ENCODE data around the gene USP47.

Gene USP47

DNA sequence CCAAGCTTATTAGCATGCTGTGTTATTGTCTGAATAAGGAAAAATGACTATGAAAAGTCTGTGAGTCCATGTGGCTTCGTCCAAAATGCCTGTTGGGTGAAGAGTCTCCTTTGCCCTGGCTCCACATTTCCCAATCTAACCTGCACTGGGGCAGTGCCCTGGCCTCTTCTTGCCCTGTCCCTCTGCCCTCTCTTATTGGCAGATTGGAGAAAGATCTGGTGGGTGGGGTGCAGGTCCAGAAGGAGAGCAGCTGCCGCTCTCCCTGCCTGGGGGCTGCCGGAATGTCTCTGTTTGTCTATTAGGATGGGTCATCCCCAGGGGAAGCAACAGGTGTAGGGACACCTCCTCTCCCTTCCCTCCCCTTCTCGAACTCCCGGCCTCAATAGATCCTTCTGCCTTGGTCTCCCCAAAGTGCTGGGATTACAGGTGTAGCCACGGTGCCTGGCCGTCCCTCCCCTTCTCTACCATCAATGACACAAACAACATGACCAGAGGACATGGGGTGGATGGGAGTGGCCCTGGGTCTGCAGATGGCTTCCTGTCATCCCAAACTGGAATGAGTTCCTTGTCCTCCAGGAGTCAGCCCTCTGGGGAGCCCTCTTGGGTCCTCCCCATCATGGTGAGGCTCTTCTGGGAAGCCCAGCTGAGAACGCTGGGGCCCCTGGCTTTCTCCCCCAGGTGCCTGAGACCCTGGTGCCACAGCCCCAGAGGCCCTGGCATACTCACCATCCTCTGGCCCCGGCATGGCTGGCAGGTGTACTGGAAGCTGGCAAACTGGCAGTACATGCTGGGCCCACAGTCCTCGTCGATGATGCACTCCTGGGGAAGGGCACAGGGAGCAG is 126.1 kb downstream of the USP47 start:
- H3K36me3 Mint-ChIP-seq = no peaks in the 10 kb centered on the region
- H3K4me3 Mint-ChIP-seq = no peak overlapping the region
- no peaks in the 10 kb centered on the region for H3K4me1 Mint-ChIP-seq (ENCODE audit: low read depth)
- H3K9me3 Mint-ChIP-seq (ENCODE audit: low read depth) = no peaks in the 10 kb centered on the region
- no peak overlapping the region for H3K27ac Mint-ChIP-seq
- H3K27me3 Mint-ChIP-seq = no peaks in the 10 kb centered on the region

DNA sequence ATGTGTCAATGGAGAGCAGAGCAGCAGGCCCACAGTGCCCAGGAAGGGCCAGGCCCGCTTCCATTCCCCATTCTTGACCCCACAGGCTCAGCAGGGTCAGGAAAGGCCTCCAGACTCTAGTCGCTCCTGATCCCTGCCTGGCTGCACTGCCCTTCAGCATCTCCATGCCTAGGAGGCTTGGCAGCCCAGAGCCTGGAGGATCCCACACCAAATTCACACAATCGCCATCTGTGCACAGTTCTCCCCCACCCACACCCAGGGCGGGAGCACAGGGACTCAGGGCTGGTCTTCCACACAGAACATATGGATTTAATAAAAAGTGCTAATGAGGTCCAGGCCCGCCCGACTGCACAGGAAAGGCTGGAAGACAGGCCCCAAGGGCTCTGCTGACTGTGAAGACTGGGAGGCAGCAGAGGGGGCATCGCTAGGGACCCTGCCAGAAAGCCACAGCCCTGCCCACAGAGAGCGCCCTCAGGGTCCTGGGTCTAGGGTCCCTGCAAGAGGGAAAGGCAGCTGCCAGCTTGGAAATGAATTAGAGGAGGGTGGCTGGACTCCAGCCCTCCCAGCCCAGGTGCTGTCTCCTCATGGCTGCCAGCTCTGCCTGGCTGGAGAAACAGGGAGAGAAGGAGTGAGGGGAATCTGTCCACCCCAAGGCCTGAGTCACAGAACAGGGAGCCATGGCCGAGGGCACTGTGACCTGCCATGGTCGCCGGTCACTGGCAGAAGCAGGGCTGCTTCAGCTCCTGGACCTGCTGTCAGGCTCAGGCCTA is 126.9 kb downstream of the USP47 start:
- no peaks in the 10 kb centered on the region for H3K27me3 Mint-ChIP-seq
- no peak overlapping the region for H3K27ac Mint-ChIP-seq
- no peaks in the 10 kb centered on the region for H3K36me3 Mint-ChIP-seq
- no peak overlapping the region for H3K4me3 Mint-ChIP-seq
- no peaks in the 10 kb centered on the region for H3K4me1 Mint-ChIP-seq (ENCODE audit: low read depth)
- no peaks in the 10 kb centered on the region for H3K9me3 Mint-ChIP-seq (ENCODE audit: low read depth)

DNA sequence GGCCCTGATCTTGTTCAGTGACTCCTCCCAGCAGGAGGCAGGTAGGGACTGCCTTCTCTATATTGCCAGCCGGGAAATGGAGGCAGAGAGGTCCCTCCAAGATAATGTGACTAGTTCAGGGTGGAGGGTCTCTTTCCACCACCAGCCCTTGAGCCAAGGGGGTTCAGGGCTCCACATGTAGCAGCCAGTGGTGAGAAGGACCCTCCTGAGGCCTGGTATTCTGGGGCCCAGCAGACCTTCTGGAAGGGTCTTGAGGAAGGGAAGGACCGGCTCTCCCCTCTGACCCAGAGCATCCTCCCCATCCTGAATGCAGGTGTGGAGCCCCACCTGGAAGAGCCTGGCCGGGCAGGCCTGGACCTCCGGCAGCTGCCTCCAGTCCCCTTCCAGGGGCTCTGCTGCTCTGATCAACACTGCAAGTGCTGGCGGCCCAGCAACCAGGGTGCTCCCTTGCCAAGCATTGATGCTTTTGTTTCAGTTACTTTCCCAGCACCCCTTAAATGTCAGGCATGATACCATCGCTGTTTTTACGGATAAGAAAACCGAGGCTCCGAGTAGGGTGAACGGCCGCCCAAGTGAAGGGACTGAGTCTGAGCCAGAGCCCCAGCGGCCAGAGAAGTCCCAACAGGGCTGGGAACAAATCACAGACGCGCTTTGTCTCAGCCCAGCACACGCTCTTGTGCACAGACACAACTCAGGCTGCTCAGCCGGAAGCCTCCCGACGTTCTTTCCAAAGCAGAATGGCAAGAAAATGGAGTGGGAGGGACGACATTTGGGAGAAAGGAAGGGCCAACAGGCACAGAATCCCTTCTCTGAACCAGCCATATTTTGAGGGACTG is 127.8 kb downstream of the USP47 start:
- no peak overlapping the region for H3K4me3 Mint-ChIP-seq
- H3K27me3 Mint-ChIP-seq = no peaks in the 10 kb centered on the region
- H3K27ac Mint-ChIP-seq = no peak overlapping the region
- H3K9me3 Mint-ChIP-seq (ENCODE audit: low read depth) = no peaks in the 10 kb centered on the region
- H3K36me3 Mint-ChIP-seq = no peaks in the 10 kb centered on the region
- no peaks in the 10 kb centered on the region for H3K4me1 Mint-ChIP-seq (ENCODE audit: low read depth)

- Mint-ChIP-seq H3K36me3 (no peaks in the 10 kb centered on the region), H3K27me3 (no peaks in the 10 kb centered on the region), H3K4me1 (ENCODE audit: low read depth) (peaks cover 5% of the 10 kb centered on the region), H3K27ac (no peak overlapping the region), H3K9me3 (ENCODE audit: low read depth) (no peaks in the 10 kb centered on the region), H3K4me3 (no peak overlapping the region)
Observed at GRCh38 chr11:11970556-11970955, 128.8 kb downstream of the USP47 start.

DNA sequence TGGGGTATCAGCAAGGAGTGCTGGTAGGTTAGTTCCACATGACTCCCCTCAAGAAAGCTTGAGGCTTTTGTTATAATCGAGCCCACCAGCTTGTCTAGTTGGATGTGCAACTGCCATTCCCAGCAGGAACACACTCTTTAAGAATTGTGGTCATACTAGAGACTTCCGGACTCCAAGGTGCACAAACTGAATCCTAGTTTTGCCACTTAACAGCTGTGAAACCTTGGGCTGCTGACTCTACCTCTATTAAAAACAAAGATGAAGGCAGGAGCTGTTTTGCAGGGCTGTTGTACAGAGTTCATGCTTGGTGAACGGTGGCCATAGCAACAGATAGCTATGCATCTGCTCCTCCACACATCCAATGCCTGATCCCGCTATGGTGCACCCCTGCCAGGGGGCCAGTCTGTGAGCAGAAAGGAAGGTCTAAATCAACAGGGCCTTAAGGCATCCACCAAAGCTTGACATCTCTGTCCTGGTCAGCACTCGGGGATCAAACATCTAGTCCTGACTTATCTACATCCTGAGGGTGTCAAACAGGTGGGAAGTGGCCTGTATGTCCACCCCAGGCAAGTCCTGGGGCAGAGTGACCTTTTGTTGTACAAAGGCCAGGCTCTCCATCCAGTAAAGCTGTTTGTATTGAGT is 130.3 kb downstream of the USP47 start:
- H3K4me3 Mint-ChIP-seq = no peak overlapping the region
- H3K9me3 Mint-ChIP-seq (ENCODE audit: low read depth) = no peaks in the 10 kb centered on the region
- H3K4me1 Mint-ChIP-seq (ENCODE audit: low read depth) = peaks cover 7% of the 10 kb centered on the region
- H3K36me3 Mint-ChIP-seq = no peaks in the 10 kb centered on the region
- H3K27me3 Mint-ChIP-seq = no peaks in the 10 kb centered on the region
- no peak overlapping the region for H3K27ac Mint-ChIP-seq

- Mint-ChIP-seq H3K36me3 (no peaks in the 10 kb centered on the region), H3K27me3 (no peaks in the 10 kb centered on the region), H3K4me1 (ENCODE audit: low read depth) (peaks cover 7% of the 10 kb centered on the region), H3K27ac (no peak overlapping the region), H3K9me3 (ENCODE audit: low read depth) (no peaks in the 10 kb centered on the region), H3K4me3 (no peak overlapping the region)
Observed at GRCh38 chr11:11972730-11973341, 131.1 kb downstream of the USP47 start.

DNA sequence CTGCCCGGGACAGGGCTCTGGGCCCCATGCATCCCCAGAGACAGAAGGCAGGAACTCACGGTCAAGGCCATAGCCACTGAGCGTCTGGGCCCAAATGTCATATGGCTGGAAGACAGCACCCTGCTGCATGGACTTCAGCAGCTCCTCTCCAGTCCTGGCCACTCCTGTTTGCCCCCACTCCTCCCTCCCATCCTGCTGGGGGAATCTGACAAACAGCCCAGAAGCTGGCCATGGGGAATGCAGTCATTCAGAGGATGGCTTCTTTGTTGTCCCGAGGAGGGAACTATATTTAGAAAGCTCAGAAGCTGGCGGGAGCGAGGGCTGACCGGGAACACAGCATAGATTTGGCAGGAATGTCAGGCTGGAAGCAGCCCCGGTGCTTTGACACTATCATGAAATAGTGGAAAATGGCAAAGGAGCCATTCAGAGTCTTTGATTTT is 131.6 kb downstream of the USP47 start:
- Mint-ChIP-seq H3K4me1 (ENCODE audit: low read depth) (peaks cover 7% of the 10 kb centered on the region), H3K27me3 (no peaks in the 10 kb centered on the region), H3K4me3 (no peak overlapping the region), H3K9me3 (ENCODE audit: low read depth) (no peaks in the 10 kb centered on the region), H3K36me3 (no peaks in the 10 kb centered on the region), H3K27ac (no peak overlapping the region)

DNA sequence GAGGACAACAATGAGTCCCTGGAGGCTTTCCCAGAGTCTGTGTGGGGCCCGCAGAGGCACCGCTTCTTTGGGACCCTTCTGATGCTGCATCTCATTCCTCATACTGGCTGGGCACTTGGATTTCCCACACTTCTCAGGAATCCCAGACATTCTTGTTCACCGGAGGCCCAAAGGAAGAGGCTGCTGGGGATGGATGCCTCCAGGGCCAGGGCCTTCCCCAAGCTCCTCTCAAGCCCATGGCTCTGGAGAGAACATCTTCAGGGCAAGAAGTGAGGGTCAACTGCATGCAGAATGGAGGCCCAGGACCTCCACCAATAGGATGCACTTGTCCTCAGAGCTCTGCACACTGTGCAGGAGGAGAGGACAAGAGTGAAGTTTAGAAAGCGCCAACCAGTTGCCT is 132.1 kb downstream of the USP47 start:
- no peak overlapping the region for H3K27ac Mint-ChIP-seq
- peaks cover 7% of the 10 kb centered on the region for H3K4me1 Mint-ChIP-seq (ENCODE audit: low read depth)
- H3K4me3 Mint-ChIP-seq = no peak overlapping the region
- H3K27me3 Mint-ChIP-seq = no peaks in the 10 kb centered on the region
- H3K9me3 Mint-ChIP-seq (ENCODE audit: low read depth) = no peaks in the 10 kb centered on the region
- no peaks in the 10 kb centered on the region for H3K36me3 Mint-ChIP-seq

- Mint-ChIP-seq H3K9me3 (ENCODE audit: low read depth) (no peaks in the 10 kb centered on the region), H3K27me3 (peaks cover under 1% of the 10 kb centered on the region), H3K36me3 (no peaks in the 10 kb centered on the region), H3K27ac (no peak overlapping the region), H3K4me1 (ENCODE audit: low read depth) (peaks cover 7% of the 10 kb centered on the region), H3K4me3 (no peak overlapping the region)
Observed at GRCh38 chr11:11975201-11976092, 133.7 kb downstream of the USP47 start.

- no peak overlapping the region for H3K4me3 Mint-ChIP-seq
Observed at GRCh38 chr11:11976481-11977127, 134.8 kb downstream of the USP47 start.

DNA sequence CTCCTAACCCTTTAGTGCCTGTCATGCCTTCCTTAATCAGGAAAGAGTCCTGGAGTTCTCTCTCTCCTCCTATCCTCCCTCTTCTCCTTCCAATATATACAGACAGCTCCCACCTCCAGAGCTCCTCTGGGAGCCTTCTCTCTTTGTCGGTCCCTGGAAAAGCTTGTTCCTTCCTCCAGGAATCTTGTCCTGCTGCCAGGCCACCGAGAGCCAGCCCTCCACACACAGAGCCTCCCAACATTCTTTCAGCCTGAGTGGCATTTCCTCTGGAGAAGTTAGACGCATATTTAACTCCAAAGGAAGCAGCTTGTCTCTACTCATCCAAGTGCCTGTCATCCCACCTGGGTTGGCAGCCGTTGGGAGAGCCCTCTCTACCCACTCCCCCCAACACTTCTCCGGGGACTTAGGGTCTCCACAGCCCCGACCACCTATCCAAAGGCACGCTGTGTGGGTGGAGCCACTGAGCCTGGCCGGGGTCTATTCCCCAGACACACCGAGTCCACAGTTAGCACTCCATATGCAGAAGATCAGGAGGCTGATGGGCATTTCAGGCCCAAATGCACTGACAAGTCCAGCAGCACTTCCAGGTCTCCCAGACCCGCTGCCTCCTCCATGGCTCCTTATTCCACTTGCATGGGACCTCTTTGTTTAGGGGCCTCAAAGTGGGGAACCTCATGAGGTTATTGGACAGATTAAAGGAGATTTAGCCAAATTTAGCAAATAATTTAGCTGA is 135.6 kb downstream of the USP47 start:
- Mint-ChIP-seq H3K4me1 (ENCODE audit: low read depth) (peaks cover 7% of the 10 kb centered on the region), H3K4me3 (no peak overlapping the region), H3K36me3 (no peaks in the 10 kb centered on the region), H3K27ac (no peak overlapping the region), H3K27me3 (peaks cover 1% of the 10 kb centered on the region), H3K9me3 (ENCODE audit: low read depth) (no peaks in the 10 kb centered on the region)

More at GRCh38 chr11:11976481-11977127, 134.8 kb downstream of the USP47 start:
- H3K36me3 Mint-ChIP-seq = no peaks in the 10 kb centered on the region
- peaks cover 1% of the 10 kb centered on the region for H3K27me3 Mint-ChIP-seq
- H3K27ac Mint-ChIP-seq = no peak overlapping the region
- no peaks in the 10 kb centered on the region for H3K9me3 Mint-ChIP-seq (ENCODE audit: low read depth)
- peaks cover 7% of the 10 kb centered on the region for H3K4me1 Mint-ChIP-seq (ENCODE audit: low read depth)

DNA sequence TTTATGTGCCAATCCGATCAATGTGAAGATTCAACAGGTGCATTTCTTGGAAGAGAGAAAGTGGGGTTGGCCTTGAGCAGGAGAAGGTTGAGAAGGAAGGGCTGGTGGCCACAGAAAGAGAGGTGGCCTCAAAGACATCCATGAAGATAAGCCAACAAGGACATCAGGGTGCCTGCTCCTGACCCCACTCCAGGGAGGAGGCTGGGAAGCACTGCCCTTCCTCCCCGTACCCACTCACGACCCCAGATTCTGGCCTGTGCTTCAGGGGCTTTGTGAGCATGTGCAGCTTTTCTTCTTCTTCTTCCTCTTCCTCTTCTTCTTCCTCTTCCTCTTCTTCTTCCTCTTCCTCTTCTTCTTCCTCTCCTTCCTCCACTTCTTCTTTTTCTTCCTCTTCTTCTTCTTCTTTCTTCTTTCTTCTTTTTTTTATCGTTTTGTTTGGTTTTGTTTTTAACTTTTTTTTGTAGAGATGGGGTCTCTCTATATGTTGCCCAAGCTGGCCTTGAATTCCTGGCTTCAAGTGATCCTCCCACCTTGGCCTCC is 136.4 kb downstream of the USP47 start:
- Mint-ChIP-seq H3K9me3 (ENCODE audit: low read depth) (no peaks in the 10 kb centered on the region), H3K27me3 (peaks cover 1% of the 10 kb centered on the region), H3K36me3 (no peaks in the 10 kb centered on the region), H3K4me3 (no peak overlapping the region), H3K27ac (no peak overlapping the region), H3K4me1 (ENCODE audit: low read depth) (peaks cover 7% of the 10 kb centered on the region)

Measured in activated naive CD8-positive, alpha-beta T cell (primary cell).